OCI-LY1 (cell line): Measurements from ENCODE around the gene OIP5.
A peak's percentile ranks its signal among the peaks of the same experiment; 100 is the strongest.

Source experiments
- H2AFZ ChIP-seq: fragments of 200-600 bp; sonication (generic), shearing (Covaris generic); 2 replicates; pipeline ENCODE4 v1.6.0; 2014; ENCODE audit warnings: antibody characterized with exemption, mild to moderate bottlenecking, low read length
- H3F3A ChIP-seq: fragments of 200-600 bp; sonication (generic), shearing (Covaris generic); 2 replicates; pipeline ENCODE4 v1.6.0; 2014; ENCODE audit warnings: mild to moderate bottlenecking, antibody characterized with exemption, low read length, moderate library complexity; ENCODE audit not compliant: insufficient read depth
- H3K27ac ChIP-seq: fragments of 200-600 bp; sonication (generic); 2 replicates; pipeline ENCODE4 v1.5.1; 2014; ENCODE audit warnings: low read length, mixed run types, mild to moderate bottlenecking, low read depth; ENCODE audit not compliant: poor library complexity, severe bottlenecking
- H3K27me3 ChIP-seq: fragments of 200-600 bp; sonication (generic); 2 replicates; pipeline ENCODE4 v1.6.0; 2014; ENCODE audit warnings: antibody characterized with exemption, mild to moderate bottlenecking, low read length, moderate library complexity; ENCODE audit not compliant: insufficient read depth
- H3K36me3 ChIP-seq: fragments of 200-600 bp; sonication (generic); 2 replicates; pipeline ENCODE4 v1.6.1; 2014; ENCODE audit warnings: mild to moderate bottlenecking, antibody characterized with exemption, low read length, moderate library complexity, mixed read lengths; ENCODE audit not compliant: insufficient read depth
- H3K4me1 ChIP-seq: fragments of 200-600 bp; sonication (generic); 2 replicates; pipeline ENCODE4 v1.5.1; 2014; ENCODE audit warnings: mild to moderate bottlenecking, low read length, moderate library complexity; ENCODE audit not compliant: insufficient read depth, severe bottlenecking
- H3K4me2 ChIP-seq: fragments of 200-600 bp; sonication (generic), shearing (Covaris generic); 2 replicates; pipeline ENCODE4 v1.6.1; 2014; ENCODE audit warnings: low read length
- H3K4me3 ChIP-seq: fragments of 200-600 bp; sonication (generic); 2 replicates; pipeline ENCODE4 v1.5.1; 2014; ENCODE audit warnings: low read length, low read depth, mild to moderate bottlenecking, mixed read lengths; ENCODE audit not compliant: poor library complexity, severe bottlenecking
- H3K79me2 ChIP-seq: fragments of 200-600 bp; shearing (Covaris generic); 2 replicates; pipeline ENCODE4 v1.6.1; 2016; ENCODE audit warnings: mixed run types, low read length, mixed read lengths; ENCODE audit not compliant: insufficient read depth
- H3K9ac ChIP-seq: fragments of 200-600 bp; sonication (generic), shearing (Covaris generic); 2 replicates; pipeline ENCODE4 v1.6.1; 2014; ENCODE audit warnings: mild to moderate bottlenecking, low read length, mixed read lengths
- H3K9me2 ChIP-seq: fragments of 200-600 bp; sonication (generic), shearing (Covaris generic); 2 replicates; pipeline ENCODE4 v1.6.1; 2014; ENCODE audit warnings: low read depth, mild to moderate bottlenecking, low read length, mixed read lengths
- H3K9me3 ChIP-seq: fragments of 200-600 bp; shearing (Covaris generic); 2 replicates; pipeline ENCODE4 v1.6.1; 2014; ENCODE audit warnings: low read length, mixed read lengths
- H4K20me1 ChIP-seq: fragments of 200-600 bp; sonication (generic), shearing (Covaris generic); 2 replicates; pipeline ENCODE4 v1.6.0; 2016; ENCODE audit warnings: mild to moderate bottlenecking, low read length; ENCODE audit not compliant: insufficient read depth
- EZH2 ChIP-seq: fragments of 200-600 bp; sonication (generic), shearing (Covaris generic); IDR thresholded peaks from 2 replicates; pipeline ENCODE4 v1.8.0; 2017; ENCODE audit warnings: borderline replicate concordance, mixed run types, mild to moderate bottlenecking, antibody characterized with exemption, low read length, moderate library complexity, mixed read lengths
- TF ChIP-seq, protein P1 (sequence below): fragments of 200-600 bp; sonication (generic), shearing (Covaris generic); IDR thresholded peaks from 2 replicates; pipeline ENCODE4 v1.5.1; 2017; ENCODE audit warnings: mild to moderate bottlenecking, antibody characterized with exemption, low read length, moderate library complexity, mixed read lengths

OIP5 gene

DNA sequence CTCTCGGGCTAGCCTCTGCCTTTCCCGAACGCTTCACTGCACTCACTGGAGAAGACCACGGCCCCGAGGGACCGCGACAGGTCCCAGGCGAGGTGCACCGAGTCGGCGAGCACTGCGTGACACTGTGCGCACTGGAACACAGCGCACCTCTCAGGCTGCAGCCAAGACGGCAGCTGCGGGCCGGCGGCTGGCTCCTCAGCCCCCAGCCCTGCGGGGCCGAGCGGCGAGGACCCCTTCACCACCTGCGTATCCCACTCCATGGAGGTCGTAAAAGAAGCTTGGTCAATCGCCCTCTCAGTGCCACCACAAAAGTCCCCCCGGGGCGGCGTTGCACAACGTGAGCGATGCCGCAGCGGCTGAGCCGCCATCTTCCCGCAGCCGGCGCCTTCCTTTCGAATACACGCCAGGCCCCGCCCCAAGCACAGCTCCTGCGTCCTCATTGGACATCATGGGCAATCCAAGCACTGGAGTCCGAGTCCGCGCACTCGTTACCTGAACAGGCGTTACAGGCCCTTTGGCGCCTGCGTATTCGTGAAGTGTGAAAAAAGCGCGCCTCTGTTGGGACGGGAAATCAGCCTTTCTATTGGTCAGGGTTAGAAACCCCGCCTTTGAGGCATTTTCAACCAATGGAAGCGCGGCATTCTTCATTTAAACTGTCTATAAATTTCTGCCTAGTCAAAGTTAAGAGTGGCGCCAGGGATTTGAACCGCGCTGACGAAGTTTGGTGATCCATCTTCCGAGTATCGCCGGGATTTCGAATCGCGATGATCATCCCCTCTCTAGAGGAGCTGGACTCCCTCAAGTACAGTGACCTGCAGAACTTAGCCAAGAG lies at the start of gene OIP5, which contains the start of gene NUSAP1:
Gene OIP5 (minus strand): TSS at position 398 of the 832 bp plus-strand sequence. CDS start 30 bp downstream, at position 368.
Gene NUSAP1 (plus strand): TSS at position 688 of the 832 bp plus-strand sequence. CDS start 77 bp downstream, at position 765.
- Histone ChIP-seq H4K20me1 (no peaks in the 10 kb centered on the region), H3K9me3 (no peaks in the 10 kb centered on the region), H3K9me2 (no peaks in the 10 kb centered on the region), H3K9ac (peak within 1 kb of the TSS; percentile 94), H3K4me1 (peaks cover 35% of the 10 kb centered on the region), H3K27ac (peak within 1 kb of the TSS; percentile 91), H3K27me3 (no peaks in the 10 kb centered on the region), H3F3A (no peaks in the 10 kb centered on the region), H3K4me2 (peak within 1 kb of the TSS; percentile 84), H3K4me3 (peak within 1 kb of the TSS; percentile 85), H3K79me2 (peaks cover 58% of the 10 kb centered on the region), H3K36me3 (peaks cover 45% of the 10 kb centered on the region), H2AFZ (no peak within 1 kb of the TSS)
- TF ChIP-seq, protein P1, sequence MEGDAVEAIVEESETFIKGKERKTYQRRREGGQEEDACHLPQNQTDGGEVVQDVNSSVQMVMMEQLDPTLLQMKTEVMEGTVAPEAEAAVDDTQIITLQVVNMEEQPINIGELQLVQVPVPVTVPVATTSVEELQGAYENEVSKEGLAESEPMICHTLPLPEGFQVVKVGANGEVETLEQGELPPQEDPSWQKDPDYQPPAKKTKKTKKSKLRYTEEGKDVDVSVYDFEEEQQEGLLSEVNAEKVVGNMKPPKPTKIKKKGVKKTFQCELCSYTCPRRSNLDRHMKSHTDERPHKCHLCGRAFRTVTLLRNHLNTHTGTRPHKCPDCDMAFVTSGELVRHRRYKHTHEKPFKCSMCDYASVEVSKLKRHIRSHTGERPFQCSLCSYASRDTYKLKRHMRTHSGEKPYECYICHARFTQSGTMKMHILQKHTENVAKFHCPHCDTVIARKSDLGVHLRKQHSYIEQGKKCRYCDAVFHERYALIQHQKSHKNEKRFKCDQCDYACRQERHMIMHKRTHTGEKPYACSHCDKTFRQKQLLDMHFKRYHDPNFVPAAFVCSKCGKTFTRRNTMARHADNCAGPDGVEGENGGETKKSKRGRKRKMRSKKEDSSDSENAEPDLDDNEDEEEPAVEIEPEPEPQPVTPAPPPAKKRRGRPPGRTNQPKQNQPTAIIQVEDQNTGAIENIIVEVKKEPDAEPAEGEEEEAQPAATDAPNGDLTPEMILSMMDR = peak; percentile 28; the same call in 1 of the 2 replicates
- TF ChIP-seq EZH2 = no peak

DNA sequence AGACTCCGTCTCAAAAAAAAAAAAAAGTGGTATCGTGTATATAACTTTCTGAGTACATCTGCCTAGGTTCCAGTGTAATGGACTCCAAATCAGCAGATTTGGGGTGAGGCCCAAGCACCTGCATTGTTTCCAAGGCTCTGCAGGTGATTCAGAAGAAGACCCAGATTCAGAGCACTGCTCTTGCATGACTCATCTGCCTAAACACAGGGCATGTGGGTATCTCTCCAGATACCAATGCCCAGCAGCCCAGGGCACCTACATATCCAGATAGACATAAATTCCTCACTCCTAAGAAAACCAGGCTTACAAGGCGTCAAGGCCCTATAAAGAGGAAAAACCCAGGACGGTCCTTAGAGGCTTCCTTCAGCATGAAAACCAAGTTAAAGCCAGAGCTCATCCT lies 45.6 kb upstream of the OIP5 start:
- Histone ChIP-seq H3K4me3 (no peak overlapping the region), H3K79me2 (no peaks in the 10 kb centered on the region), H3K9me2 (no peaks in the 10 kb centered on the region), H4K20me1 (no peaks in the 10 kb centered on the region), H3K4me1 (no peaks in the 10 kb centered on the region), H3K27me3 (no peaks in the 10 kb centered on the region), H3K9ac (no peak overlapping the region), H3K9me3 (no peaks in the 10 kb centered on the region), H2AFZ (no peak overlapping the region), H3F3A (no peaks in the 10 kb centered on the region), H3K4me2 (no peak overlapping the region), H3K36me3 (peaks cover 85% of the 10 kb centered on the region), H3K27ac (no peak overlapping the region)
- TF ChIP-seq, protein P1 = no peak
- no peak for TF ChIP-seq EZH2

DNA sequence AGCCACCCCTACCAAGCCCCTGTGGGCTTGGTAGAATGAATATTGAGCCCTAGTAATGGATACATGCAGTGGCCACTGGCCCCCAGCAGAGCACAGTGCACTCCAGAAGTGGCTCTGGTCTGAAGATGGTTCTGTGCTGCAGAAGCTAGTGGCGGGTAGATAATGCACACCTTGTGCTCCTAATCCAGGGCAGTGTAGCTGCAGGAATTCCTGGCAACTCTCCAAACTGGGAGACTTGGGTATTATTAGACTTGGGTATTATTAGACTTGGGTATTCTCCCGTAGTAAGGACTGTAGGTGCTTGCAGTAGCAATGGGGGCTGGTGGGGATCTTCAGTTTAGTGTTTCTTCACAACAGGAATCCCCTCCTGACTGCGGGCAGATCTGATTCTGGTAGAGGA lies 35.0 kb upstream of the OIP5 start:
- H2AFZ ChIP-seq = no peak overlapping the region
- no peaks in the 10 kb centered on the region for H3K27me3 ChIP-seq
- peaks cover 97% of the 10 kb centered on the region for H3K36me3 ChIP-seq
- no peak overlapping the region for H3K9ac ChIP-seq
- no peaks in the 10 kb centered on the region for H3K9me3 ChIP-seq
- H3K9me2 ChIP-seq = no peaks in the 10 kb centered on the region
- TF ChIP-seq EZH2 = no peak
- TF ChIP-seq, protein P1 = no peak
- H3K4me1 ChIP-seq = no peaks in the 10 kb centered on the region
- H3F3A ChIP-seq = no peaks in the 10 kb centered on the region
- H3K4me2 ChIP-seq = no peak overlapping the region
- no peaks in the 10 kb centered on the region for H3K79me2 ChIP-seq
- no peak overlapping the region for H3K4me3 ChIP-seq
- no peaks in the 10 kb centered on the region for H4K20me1 ChIP-seq
- no peak overlapping the region for H3K27ac ChIP-seq
